ENCODE data around the gene SELENON. TPM values are rescaled to one million over a fixed set of nuclear protein-coding genes. Genes with fewer than 3 reads are reported as not detected.

The SELENON gene
- 15.9 TPM for total RNA-seq

GRCh38 chr1:25799935-25800702 lies at the start of gene SELENON:
TSS of gene SELENON (plus strand) at chr1:25800193. CDS start at chr1:25800231, 38 bp downstream.

GRCh38 chr1:25819491-25820246 lies 19.7 kb downstream of the SELENON start, which contains the start of gene MTFR1L:
TSS of gene MTFR1L (plus strand) at chr1:25819954. CDS start at chr1:25823105, 3,151 bp downstream.

GRCh38 chr1:25858906-25859789 lies 59.2 kb downstream of the SELENON start, which contains the start of gene AUNIP:
TSS of gene AUNIP (minus strand) at chr1:25859457. CDS start at chr1:25859357, 100 bp downstream.

Other genes with a start within 250 kb of the SELENON start
- 11.1 TPM for gene MAN1C1, start 183.4 kb upstream of the SELENON start, total RNA-seq
- gene MTFR1L, start 19.8 kb downstream of the SELENON start, total RNA-seq: 54.4 TPM
- gene AUNIP, start 59.3 kb downstream of the SELENON start, total RNA-seq: 2.3 TPM
- 13.8 TPM for gene PAQR7, start 75.5 kb downstream of the SELENON start, total RNA-seq
- gene STMN1, start 106.2 kb downstream of the SELENON start, total RNA-seq: 664 TPM
- 6.0 TPM for gene PAFAH2, start 197.9 kb downstream of the SELENON start, total RNA-seq
- 2.5 TPM for gene EXTL1, start 221.6 kb downstream of the SELENON start, total RNA-seq
- gene SLC30A2, start 245.9 kb downstream of the SELENON start, total RNA-seq: not detected